ES-I3 (cell line): Measurements from ENCODE around the gene MYO7B.

Experiments
- H3K36me3 ChIP-seq: 2 replicates; pipeline ENCODE4 v1.6.1; 2013; ENCODE audit warnings: mild to moderate bottlenecking, low read length, control low read depth, moderate library complexity; ENCODE audit not compliant: insufficient read depth
- H3K4me1 ChIP-seq: 2 replicates; pipeline ENCODE4 v1.6.1; 2013; ENCODE audit warnings: mild to moderate bottlenecking, control low read depth, low read length; ENCODE audit not compliant: insufficient read depth
- H3K9ac ChIP-seq: 2 replicates; pipeline ENCODE4 v1.6.1; 2013; ENCODE audit warnings: low read depth, mild to moderate bottlenecking, low read length, moderate library complexity
- H3K9me3 ChIP-seq: 2 replicates; pipeline ENCODE4 v1.6.1; 2013; ENCODE audit warnings: mild to moderate bottlenecking, low read length, moderate library complexity; ENCODE audit not compliant: control insufficient read depth, insufficient read depth

The MYO7B gene

GRCh38 chr2:127578411-127578810 is 42.9 kb downstream of the MYO7B start:
- no peaks in the 10 kb centered on the region for H3K36me3 ChIP-seq
- no peaks in the 10 kb centered on the region for H3K9me3 ChIP-seq
- no peaks in the 10 kb centered on the region; the same call in 1 of the 2 replicates for H3K4me1 ChIP-seq
- no peak overlapping the region for H3K9ac ChIP-seq

- H3K4me1 ChIP-seq = no peaks in the 10 kb centered on the region; the same call in 1 of the 2 replicates
- no peaks in the 10 kb centered on the region for H3K36me3 ChIP-seq
- H3K9me3 ChIP-seq = no peaks in the 10 kb centered on the region
- no peak overlapping the region for H3K9ac ChIP-seq
Observed at GRCh38 chr2:127579231-127579630, 43.7 kb downstream of the MYO7B start.

GRCh38 chr2:127580167-127581049 is 44.9 kb downstream of the MYO7B start:
- Histone ChIP-seq H3K9ac (no peak overlapping the region), H3K4me1 (no peaks in the 10 kb centered on the region; the same call in 1 of the 2 replicates)

GRCh38 chr2:127581050-127581345 is 45.5 kb downstream of the MYO7B start:
- Histone ChIP-seq H3K9me3 (no peaks in the 10 kb centered on the region), H3K4me1 (no peaks in the 10 kb centered on the region; the same call in 1 of the 2 replicates), H3K9ac (no peak overlapping the region), H3K36me3 (no peaks in the 10 kb centered on the region)

More at GRCh38 chr2:127580167-127581049, 44.9 kb downstream of the MYO7B start:
- H3K9me3 ChIP-seq = no peaks in the 10 kb centered on the region
- H3K36me3 ChIP-seq = no peaks in the 10 kb centered on the region

- no peaks in the 10 kb centered on the region for H3K36me3 ChIP-seq
- no peaks in the 10 kb centered on the region for H3K9me3 ChIP-seq
- no peak overlapping the region for H3K9ac ChIP-seq
Observed at GRCh38 chr2:127581516-127582490, 46.3 kb downstream of the MYO7B start.

GRCh38 chr2:127582863-127583861 is 47.7 kb downstream of the MYO7B start:
- no peaks in the 10 kb centered on the region for H3K9me3 ChIP-seq
- H3K9ac ChIP-seq = no peak overlapping the region
- H3K36me3 ChIP-seq = no peaks in the 10 kb centered on the region
- no peaks in the 10 kb centered on the region for H3K4me1 ChIP-seq

More at GRCh38 chr2:127581516-127582490, 46.3 kb downstream of the MYO7B start:
- no peaks in the 10 kb centered on the region for H3K4me1 ChIP-seq

GRCh38 chr2:127584047-127584446 is 48.6 kb downstream of the MYO7B start:
- H3K36me3 ChIP-seq = no peaks in the 10 kb centered on the region
- H3K9me3 ChIP-seq = no peaks in the 10 kb centered on the region
- H3K4me1 ChIP-seq = no peaks in the 10 kb centered on the region
- H3K9ac ChIP-seq = no peak overlapping the region

- H3K36me3 ChIP-seq = no peaks in the 10 kb centered on the region
- H3K9ac ChIP-seq = no peak overlapping the region
- no peaks in the 10 kb centered on the region for H3K4me1 ChIP-seq
- H3K9me3 ChIP-seq = no peaks in the 10 kb centered on the region
Observed at GRCh38 chr2:127584516-127585033, 49.1 kb downstream of the MYO7B start.

GRCh38 chr2:127585270-127585807 is 49.9 kb downstream of the MYO7B start:
- no peaks in the 10 kb centered on the region for H3K4me1 ChIP-seq
- no peaks in the 10 kb centered on the region for H3K9me3 ChIP-seq
- H3K9ac ChIP-seq = no peak overlapping the region
- H3K36me3 ChIP-seq = no peaks in the 10 kb centered on the region

- Histone ChIP-seq H3K4me1 (no peaks in the 10 kb centered on the region), H3K9ac (no peak overlapping the region), H3K9me3 (no peaks in the 10 kb centered on the region), H3K36me3 (no peaks in the 10 kb centered on the region)
Observed at GRCh38 chr2:127586136-127586535, 50.7 kb downstream of the MYO7B start.

GRCh38 chr2:127586746-127587295 is 51.3 kb downstream of the MYO7B start:
- Histone ChIP-seq H3K36me3 (no peaks in the 10 kb centered on the region), H3K9ac (no peak overlapping the region), H3K9me3 (no peaks in the 10 kb centered on the region), H3K4me1 (no peaks in the 10 kb centered on the region)

- Histone ChIP-seq H3K9me3 (no peaks in the 10 kb centered on the region), H3K4me1 (no peaks in the 10 kb centered on the region), H3K9ac (no peak overlapping the region), H3K36me3 (no peaks in the 10 kb centered on the region)
Observed at GRCh38 chr2:127588241-127588640, 52.8 kb downstream of the MYO7B start.

- H3K9me3 ChIP-seq = no peaks in the 10 kb centered on the region
- no peaks in the 10 kb centered on the region for H3K4me1 ChIP-seq
- H3K9ac ChIP-seq = no peak overlapping the region
- H3K36me3 ChIP-seq = no peaks in the 10 kb centered on the region
Observed at GRCh38 chr2:127589358-127589757, 53.9 kb downstream of the MYO7B start.
